HG03378 (cell line): ENCODE measurements around the gene TRPM6.
"Not testable (repeated sequence)": the region's sequence is repeated elsewhere in the genome, so short reads cannot be mapped to it uniquely, and the experiment has no call there.

Source experiments
- ATAC-seq: cut with Tn5 transposase; IDR thresholded peaks from one replicate; pipeline ENCODE4 v1.9.1; 2021; ENCODE audit warnings: mild to moderate bottlenecking, moderate library complexity; ENCODE audit not compliant: unreplicated experiment

Gene TRPM6, protein sequence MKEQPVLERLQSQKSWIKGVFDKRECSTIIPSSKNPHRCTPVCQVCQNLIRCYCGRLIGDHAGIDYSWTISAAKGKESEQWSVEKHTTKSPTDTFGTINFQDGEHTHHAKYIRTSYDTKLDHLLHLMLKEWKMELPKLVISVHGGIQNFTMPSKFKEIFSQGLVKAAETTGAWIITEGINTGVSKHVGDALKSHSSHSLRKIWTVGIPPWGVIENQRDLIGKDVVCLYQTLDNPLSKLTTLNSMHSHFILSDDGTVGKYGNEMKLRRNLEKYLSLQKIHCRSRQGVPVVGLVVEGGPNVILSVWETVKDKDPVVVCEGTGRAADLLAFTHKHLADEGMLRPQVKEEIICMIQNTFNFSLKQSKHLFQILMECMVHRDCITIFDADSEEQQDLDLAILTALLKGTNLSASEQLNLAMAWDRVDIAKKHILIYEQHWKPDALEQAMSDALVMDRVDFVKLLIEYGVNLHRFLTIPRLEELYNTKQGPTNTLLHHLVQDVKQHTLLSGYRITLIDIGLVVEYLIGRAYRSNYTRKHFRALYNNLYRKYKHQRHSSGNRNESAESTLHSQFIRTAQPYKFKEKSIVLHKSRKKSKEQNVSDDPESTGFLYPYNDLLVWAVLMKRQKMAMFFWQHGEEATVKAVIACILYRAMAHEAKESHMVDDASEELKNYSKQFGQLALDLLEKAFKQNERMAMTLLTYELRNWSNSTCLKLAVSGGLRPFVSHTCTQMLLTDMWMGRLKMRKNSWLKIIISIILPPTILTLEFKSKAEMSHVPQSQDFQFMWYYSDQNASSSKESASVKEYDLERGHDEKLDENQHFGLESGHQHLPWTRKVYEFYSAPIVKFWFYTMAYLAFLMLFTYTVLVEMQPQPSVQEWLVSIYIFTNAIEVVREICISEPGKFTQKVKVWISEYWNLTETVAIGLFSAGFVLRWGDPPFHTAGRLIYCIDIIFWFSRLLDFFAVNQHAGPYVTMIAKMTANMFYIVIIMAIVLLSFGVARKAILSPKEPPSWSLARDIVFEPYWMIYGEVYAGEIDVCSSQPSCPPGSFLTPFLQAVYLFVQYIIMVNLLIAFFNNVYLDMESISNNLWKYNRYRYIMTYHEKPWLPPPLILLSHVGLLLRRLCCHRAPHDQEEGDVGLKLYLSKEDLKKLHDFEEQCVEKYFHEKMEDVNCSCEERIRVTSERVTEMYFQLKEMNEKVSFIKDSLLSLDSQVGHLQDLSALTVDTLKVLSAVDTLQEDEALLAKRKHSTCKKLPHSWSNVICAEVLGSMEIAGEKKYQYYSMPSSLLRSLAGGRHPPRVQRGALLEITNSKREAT (N-terminal part only)

DNA sequence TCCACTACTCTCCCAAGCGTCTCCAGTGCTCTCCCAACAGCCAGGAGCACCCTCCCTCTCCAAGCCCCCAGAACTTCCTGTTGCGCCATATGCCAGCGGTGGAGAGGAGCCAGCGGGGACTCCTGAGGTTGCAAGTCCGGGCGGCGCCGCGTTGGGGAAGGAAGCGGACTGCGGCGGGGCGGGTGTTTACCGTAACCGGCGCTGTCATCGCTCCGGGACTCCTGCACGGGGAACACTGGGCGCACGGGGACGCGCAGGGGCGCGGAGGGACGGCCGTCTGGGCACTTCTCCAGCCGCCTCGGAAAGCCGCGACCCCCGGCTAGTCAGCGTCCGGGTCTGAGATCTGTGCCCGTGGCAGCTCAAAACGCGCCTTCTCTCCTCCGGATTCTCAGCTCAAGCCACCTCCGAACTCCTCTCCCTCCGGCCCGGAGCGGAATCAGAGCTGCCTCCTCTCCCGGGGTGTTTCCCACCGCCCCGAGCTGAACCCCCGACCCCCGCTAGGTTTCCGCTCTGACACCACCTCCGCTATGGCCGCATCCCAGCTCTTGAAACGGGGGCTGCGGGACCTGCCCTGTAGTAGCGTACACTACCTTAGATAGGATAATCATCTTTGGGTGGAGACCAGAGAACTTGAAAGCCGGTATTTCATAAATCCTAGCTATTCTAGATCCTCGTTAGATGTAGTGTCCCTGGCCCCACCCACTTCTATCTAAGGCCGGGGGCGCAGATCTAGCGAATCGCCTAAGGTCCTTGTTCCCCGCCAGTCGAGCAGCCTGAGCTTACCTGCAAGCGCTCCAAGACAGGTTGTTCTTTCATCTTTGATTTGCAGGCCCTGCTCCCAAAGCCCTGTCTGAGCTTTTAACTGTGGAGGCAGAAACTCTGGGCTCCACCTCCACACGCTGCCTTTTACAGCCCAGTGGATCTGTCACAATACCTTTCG is at the start of gene TRPM6:
Gene TRPM6, minus strand, starts transcription at position 881 of the 940 bp plus-strand sequence. Its CDS starts 65 bp downstream, at position 816.
- ATAC-seq: no peak

DNA sequence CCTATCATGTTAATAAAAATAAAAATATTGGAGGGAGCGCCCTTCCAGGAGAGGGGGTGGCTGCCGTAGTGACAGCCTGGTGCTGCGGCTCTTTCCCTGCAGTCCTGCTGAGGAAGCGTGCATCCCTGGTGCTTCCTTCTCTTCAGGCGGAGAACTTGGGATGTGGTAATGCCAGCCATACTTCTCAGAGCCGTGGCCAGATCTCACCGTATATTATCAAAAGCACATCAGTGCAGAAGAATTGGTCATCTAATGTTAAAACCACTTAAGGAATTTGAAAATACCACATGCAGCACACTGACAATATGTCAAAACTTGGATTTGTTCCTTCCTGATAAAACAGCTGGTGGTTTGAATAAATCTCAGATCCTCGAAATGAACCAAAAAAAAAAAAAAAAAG is 47.3 kb upstream of the TRPM6 start:
- ATAC-seq: no peak

DNA sequence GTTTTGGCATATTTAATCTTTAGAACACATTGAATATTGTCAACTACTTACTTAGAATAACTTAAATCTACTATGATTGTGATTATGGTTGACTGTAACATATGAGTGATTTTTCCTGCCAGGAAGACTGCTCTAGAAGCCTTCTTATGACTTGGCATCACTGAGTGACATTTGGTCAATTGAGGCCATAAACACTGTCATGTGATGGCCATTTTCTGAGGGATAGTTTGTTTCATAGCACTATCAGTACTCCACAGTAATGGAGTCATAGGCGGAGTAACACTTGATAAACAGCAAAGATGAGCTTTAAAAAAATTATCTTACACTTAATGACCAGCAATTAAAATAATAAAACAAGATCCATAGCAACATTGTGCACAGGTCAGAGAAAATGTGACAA is 34.0 kb upstream of the TRPM6 start:
- ATAC-seq: no peak

DNA sequence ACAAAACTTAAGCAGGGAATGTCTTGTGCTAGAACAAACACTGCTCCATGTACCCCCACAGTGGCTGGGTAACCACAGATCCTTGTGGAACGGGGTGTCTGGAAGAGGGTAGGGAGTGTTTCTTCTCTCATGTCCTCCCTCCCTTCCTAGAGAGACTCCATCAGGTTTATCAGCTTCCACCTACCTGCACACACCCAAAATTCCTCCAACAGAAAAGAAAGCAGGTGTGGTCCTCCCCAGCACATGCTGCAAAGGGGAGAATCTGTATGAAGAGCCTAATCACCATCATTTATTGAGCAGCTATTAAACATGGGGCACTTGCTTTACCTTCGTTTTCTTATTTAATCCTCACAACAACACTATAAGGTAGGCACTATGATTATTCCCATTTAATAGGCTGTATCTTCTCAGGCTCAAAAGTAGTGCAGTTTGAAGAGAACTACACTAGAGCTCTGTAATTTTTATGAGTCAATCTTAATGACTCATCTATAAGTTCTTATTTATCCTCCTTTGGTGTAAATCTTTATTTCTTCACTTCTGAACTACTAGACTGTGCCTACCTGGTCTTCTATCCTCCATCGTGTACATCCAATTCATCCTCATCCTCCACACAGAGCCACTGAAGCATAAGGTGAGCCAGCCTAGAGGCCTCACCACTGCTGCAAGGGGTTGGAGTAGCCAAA is 33.4 kb upstream of the TRPM6 start:
- no peak for ATAC-seq

DNA sequence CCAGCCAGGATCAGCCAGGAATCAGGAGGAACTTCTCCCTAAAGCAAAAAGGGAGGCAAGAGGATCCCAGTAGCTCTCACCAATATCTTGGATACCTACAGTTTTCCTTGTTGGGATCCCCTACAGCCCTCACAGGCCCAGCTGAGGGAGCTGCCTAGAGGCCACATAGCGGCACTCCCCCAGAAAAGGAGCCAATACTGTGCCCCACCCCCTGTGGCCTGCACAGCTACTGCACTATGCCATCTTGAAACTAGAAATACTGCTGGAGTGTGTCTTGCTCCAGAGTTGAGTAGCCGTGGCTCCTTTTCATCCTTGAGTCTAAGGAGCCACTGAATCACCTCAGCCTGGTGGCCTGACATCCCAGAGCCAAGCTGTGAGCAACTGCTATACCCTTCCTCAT is 22.3 kb upstream of the TRPM6 start:
- no peak for ATAC-seq

DNA sequence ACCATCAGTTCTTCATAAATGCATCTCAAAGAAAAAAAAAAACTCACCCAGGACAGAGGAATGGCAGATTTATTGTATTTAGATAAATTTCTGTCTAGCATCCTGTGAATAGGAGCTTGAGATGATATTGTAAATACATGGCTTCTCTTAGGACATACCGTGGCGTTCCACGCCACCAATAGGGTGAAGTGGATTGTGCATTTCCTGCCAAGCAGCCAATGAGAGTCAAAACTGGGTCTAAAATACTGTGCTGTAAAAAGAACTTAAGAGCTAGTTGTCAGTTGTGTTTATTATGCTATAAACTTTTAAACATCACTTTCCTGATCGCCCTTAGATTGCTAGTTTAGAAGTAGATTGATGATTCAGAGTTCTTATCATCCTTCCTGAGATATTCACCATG is 20.9 kb upstream of the TRPM6 start:
- ATAC-seq: no peak

DNA sequence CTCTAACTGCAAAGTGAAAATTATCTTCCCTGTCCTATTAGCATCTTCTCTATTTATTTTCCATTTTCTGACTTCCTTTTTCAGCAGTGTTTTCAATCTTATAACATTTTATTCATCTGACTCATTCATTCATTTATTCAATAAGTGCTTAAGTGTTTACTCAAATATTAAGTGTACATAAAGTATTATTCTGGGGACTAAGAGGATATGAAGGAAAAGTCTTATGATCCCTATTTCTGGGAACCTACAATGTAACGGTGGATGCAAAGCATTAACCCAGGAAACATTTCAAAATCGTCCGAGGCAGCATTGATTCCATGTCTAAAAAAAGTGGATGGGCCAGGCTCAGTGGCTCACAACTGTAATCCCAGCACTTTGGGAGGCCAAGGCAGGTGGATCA is 19.4 kb upstream of the TRPM6 start:
- no peak for ATAC-seq

DNA sequence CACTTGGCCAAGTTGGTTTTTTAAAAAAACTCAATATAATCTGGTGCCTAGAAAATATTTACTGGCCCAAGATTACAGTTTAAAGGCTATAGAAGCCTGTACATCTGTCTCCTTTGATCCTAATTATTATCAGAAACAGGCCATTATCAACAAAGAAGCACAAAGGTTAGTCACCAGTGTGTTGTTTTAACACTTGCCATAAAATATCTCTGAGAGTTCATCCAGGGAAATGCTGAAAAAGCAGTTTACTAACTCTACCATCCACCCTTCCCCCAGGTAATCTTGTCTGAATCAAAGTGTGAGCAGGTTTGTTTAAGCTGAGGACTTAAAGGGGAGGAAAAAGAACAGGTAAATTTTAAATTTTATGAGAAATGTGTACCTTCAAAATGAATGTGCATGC is 13.3 kb upstream of the TRPM6 start:
- ATAC-seq: no peak

DNA sequence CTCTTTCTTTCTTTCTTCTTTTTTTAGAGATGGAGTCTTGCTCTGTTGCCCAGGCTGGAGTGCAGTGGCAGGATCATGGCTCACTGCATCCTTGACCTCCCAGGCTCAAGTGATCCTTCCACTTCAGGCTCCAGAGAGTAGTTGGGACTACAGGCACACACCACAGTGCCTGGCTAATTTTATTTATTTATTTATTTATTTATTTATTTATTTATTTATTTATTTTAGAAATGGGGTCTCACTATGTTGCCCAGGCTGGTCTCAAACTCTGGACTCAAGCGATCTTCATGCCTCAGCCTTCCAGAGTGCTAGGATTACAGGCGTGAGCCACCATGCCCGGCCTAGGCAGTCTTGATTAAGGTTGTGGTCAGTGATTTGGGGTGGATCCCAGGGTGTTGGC is 728 bp upstream of the TRPM6 start:
- not testable (repeated sequence) for ATAC-seq

DNA sequence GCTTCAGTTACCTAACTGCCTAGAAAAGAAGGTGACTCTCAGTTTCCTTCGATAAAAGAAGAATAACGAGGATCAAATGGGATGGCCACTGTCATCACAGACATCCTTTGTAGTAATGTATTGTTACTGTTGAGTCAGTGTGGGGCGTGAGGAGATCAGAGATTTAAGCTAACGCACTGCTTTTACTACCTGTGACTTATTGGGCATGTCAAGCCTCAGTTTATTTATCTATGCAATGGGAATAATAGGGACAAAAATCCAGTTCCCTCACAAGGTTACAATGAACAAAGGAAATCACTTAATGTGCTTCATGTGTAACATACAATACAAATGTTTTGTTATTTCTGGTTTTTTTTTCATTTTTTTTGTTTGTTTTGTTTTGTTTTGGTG is 255 bp upstream of the TRPM6 start:
- ATAC-seq: no peak

DNA sequence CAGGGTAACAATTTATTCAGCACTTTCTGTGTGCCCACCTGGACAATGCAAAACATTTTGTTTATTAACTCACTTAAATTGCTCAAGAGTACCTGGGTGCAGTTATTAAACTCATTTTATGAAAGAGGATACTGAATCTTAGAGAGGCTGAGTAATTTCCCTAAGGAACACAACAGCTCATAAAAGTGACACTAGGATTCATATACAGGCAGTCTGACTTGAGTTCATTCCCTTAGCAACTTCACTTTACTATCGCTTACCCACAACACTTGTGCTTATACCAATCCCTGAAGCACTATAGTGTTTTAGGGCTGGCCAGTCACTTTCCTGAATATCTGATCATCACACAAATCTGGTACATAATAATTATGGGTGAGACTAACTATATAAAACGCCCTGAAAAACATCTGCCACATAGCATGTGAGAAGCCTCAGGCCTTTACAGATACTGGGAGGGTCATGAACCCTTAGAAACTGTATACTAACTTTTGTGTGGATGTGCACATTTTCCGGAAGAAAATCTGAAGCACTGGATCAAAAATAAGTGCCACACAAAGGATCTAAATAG is 11.3 kb downstream of the TRPM6 start:
- ATAC-seq: no peak

DNA sequence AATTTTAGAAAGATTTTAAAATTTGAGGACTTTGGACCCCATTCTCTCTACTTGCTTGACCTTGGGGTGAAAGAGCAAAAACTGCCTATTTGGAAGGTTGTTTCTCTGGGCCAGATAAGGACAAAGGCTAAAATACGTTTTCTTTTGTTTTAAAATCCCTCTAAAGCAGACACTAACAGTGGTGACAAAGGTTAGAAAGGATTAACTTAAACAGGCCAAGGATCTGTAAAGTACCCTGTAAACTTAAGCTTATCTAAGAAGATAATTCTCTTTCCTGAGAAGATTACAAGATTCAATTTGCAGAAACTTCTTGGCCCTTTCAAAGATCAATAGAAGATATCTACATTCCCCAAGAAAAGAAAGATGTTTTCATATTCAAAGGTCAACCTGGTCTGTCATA is 12.1 kb downstream of the TRPM6 start:
- ATAC-seq: no peak

DNA sequence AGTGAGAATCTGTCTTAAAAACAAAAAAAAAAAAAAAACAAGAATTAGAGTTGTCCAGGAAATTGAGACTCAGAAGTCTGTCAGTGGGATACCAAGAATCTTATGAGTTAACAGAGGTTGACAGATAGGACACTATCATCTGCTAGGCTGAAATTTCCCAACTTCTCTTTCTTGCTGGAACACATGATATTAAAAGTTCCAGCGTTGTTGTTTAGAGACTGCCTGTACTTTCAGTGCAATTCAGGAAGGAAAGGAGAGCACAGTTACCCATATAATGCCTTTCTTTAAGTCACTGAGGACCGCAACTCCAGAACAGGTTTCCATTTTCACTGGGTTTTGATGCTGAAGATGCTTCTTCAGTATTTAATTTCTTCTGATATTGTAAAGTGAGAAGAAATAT is 13.5 kb downstream of the TRPM6 start:
- no peak for ATAC-seq

DNA sequence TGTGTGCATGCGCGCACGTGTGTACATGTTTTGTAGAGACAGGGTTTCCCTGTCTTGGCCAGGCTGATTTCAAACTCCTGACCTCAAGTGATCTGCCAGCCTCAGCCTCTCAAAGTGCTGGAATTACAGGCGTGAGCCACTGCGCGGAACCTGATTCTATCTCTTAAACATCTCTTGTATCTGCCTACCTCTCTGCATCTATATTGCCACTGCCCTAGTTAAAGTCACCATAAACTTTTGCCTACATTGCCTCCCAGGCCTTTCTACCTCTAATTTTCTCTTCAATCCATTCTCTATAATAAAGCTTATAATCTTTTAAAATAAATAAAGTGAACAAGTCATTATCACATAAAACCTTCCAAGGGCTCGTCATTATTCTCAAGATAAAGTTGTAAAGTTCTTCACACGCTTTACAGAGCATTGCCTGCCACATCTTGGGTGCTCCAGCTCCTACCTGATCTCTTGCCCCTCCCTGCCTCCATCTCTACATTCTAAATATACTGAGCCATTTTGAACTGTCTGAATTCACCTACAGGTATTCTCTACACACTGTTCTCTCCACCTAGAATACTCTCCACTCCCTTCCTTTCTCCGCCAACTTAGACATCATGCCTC is 15.0 kb downstream of the TRPM6 start:
- no peak for ATAC-seq

DNA sequence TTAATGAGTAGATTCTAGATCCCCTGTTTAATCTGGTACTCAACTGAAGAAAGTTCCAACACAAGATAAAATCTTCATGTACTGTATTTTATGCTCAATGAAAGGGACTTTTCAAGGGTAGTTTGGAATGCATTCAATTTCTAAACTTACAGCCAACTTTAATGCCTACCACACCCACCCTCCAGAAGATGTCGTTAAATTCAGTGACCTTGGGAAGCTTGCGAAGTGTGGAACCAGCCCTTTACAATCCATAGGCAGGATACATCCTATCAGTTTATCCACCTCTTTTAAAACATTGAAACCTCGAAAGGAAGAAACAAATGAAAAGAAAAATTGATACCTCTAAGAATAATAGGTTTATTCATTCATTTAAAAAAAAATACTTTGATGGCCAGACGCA is 20.2 kb downstream of the TRPM6 start:
- ATAC-seq: no peak

DNA sequence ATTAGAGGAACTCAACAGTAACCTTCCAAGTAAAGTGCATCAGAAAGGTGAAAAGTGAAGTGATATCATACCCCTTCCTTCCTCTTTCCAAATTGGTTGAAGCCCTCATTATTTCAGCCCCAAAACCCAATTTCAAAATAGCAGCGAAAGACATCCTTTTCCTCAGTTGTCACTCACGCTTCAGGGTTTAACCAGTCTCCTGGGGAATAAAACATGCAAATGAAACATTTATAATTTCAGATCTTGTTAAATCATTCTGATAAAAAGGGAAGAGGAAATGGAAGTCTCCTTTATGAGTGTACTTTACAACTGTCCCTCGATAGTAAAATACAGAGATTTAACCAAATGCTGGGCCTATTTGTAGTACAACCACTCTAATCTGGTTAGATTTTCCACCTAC is 22.5 kb downstream of the TRPM6 start:
- no peak for ATAC-seq

DNA sequence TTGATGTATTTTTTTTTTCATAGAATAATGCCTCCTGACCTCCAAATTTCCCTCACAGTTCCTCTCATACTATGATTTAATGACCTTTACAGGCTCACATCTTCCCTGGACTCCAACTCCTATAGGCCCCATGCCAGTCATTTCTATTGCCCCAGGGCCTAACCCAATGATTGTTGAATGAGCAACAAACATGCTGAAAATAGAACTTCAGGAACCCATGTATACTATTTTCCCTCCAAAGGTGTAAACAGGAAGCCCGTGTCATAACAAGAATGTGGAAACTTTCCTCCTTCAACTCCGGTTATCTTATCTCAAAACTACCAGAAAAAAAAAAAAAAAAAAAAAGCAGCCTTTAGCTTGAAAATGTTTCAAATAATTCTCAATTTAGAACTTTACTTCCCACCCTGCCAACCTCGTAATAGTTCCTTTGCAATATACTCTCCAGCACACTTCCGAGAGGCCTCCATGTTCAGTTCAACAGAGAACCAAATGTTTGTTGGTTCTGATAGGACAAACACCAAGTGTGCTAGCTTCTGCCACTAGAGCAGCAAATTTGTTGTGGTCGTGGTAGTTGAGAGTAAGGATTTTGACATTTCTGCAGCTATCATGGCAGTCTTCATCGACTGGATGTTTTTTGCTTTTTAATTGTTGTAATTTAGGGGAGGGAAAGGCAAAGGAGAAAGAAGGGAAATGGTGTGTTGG is 25.8 kb downstream of the TRPM6 start:
- ATAC-seq: no peak

DNA sequence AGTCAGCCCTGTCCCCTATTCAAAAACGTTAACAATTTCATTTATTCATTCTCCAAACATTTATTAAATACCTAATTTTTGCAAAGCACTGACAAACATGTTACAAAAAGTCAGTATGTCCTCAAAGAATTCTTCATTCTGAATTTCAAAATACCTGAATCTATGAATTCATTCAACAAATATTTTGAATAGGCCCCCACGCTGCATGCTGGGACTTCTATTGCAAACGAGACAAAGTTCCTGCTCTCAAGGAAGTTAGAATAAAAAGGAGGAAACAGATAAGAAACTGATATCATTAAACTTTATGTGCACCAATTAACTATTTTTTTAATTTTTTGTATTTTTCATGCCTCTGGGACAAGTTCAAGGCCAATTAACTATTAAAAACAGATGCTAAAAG is 26.6 kb downstream of the TRPM6 start:
- ATAC-seq: no peak
